Body of pancreas (tissue), 4 donors: ENCODE measurements around the gene CD248. TPM values are rescaled to one million over a fixed set of nuclear protein-coding genes. Genes with fewer than 3 reads are reported as not detected.

ENCODE experiments used
- ATAC-seq: fragments of 150-250 bp; one replicate; pipeline ENCODE4 v1.9.1; 2016
- DNase-seq, 4 donors: peaks; one replicate each; pipeline ENCODE4 v3.0.0-alpha.2; 2019
- H3K27ac ChIP-seq, 4 donors: fragments of 200-600 bp; sonication (generic); 1 replicate in 3 of 4; 2 replicates in 1 of 4; pipeline versions ENCODE4 v1.5.1 to v1.6.1; 2016 to 2019; ENCODE audit warnings: mild to moderate bottlenecking in 1 of 4, mixed read lengths in 1 of 4, moderate library complexity in 1 of 4
- H3K27me3 ChIP-seq, 2 donors: fragments of 200-600 bp; sonication (generic); one replicate each; pipeline ENCODE4 v1.6.0; 2016; ENCODE audit warnings: mild to moderate bottlenecking in 1 of 2
- H3K36me3 ChIP-seq, 2 donors: fragments of 200-600 bp; sonication (generic); replicated peaks in 1 of 2; 2 replicates each; pipeline ENCODE4 v1.5.1; 2016; ENCODE audit warnings: low read depth in 2 of 2; ENCODE audit not compliant: insufficient read depth in 1 of 2
- H3K4me1 ChIP-seq: fragments of 200-600 bp; sonication (generic); one replicate; pipeline ENCODE4 v1.6.0; 2016
- H3K4me3 ChIP-seq, 2 donors: fragments of 200-600 bp; sonication (generic); 1 replicate in 1 of 2; 2 replicates in 1 of 2; pipeline ENCODE4 v1.5.1; 2016 to 2019
- H3K9me3 ChIP-seq, 3 donors: fragments of 200-600 bp; sonication (generic); 1 replicate in 2 of 3; 2 replicates in 1 of 3; pipeline ENCODE4 v1.5.1; 2016
- POLR2A ChIP-seq, 3 donors: fragments of 450-650 bp; IDR thresholded peaks; one replicate each; pipeline ENCODE4 v1.6.1; 2016; ENCODE audit warnings: antibody characterized with exemption in 3 of 3, mild to moderate bottlenecking in 2 of 3
- WGBS, 2 donors: methylation state at CpG; one replicate each; pipeline ENCODE4 v1.1.5; 2017; 5-methylcytosine and 5-hydroxymethylcytosine counted together
- intact Hi-C: fragments of 100-400 bp; cut with DNase I; formaldehyde crosslinking; loops from one replicate; pipeline ENCODE4 v1.15.1; 2023
- total RNA-seq, 2 donors: library from RNA; depleted of rRNA; stranded (reverse); fragments of >200 nt; gene quantifications; one replicate each; pipeline ENCODE4 v1.1.0, GENCODE V29; 2016
- TF ChIP-seq, protein P1 (sequence below), 7 experiments: fragments of 450-650 bp in 4 of 7; fragments of 200-600 bp in 3 of 7; sonication (generic) in 3 of 7; IDR thresholded peaks; one replicate each; pipeline ENCODE4 v1.5.1; 2016 to 2019; ENCODE audit warnings: antibody characterized with exemption in 7 of 7

CD248 gene
- total RNA-seq, 2 donors from 2014 or later: 10.6 to 86.0 TPM

DNA sequence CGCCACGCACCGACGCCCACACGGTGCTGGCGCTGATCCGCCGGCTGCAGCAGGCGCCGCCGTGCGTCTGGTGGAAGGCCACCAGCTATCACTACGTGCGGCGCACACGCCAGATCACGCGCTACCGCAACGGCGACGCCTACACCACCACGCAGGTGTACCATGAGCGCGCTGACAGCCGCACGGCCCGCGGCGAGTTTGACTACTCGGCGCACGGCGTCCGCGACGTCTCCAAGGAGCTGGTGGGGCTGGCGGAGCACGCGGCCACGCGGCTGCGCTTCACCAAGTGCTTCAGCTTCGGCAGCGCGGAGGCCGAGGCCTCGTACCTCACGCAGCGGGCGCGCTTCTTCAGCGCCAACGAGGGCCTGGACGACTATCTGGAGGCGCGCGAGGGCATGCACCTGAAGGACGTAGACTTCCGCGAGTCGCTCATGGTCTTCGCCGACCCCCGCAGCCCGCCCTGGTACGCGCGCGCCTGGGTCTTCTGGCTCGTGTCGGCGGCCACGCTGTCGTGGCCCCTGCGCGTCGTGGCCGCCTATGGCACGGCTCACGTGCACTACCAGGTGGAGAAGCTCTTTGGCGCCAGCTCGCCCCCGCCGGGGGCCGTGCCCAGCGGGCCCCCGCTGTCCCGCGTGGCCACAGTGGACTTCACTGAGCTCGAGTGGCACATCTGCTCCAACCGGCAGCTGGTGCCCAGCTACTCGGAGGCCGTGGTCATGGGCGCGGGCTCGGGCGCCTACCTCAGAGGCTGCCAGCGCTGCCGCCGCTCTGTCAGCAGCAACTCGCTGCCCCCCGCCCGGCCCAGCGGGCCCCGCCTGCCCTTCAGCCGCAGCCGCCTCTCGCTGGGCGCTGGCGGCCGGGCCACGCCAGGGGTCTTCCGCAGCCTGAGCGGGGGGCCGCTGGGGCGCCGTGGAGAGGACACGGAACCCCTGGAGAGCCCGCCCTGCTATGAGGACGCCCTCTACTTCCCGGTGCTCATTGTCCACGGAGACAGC is 21.9 kb downstream of the CD248 start:
- 81 to 88% methylated on average over 57 to 74 of the region's 123 CpGs for WGBS, 2 donors
- H3K4me3 ChIP-seq: no peak overlapping the region

DNA sequence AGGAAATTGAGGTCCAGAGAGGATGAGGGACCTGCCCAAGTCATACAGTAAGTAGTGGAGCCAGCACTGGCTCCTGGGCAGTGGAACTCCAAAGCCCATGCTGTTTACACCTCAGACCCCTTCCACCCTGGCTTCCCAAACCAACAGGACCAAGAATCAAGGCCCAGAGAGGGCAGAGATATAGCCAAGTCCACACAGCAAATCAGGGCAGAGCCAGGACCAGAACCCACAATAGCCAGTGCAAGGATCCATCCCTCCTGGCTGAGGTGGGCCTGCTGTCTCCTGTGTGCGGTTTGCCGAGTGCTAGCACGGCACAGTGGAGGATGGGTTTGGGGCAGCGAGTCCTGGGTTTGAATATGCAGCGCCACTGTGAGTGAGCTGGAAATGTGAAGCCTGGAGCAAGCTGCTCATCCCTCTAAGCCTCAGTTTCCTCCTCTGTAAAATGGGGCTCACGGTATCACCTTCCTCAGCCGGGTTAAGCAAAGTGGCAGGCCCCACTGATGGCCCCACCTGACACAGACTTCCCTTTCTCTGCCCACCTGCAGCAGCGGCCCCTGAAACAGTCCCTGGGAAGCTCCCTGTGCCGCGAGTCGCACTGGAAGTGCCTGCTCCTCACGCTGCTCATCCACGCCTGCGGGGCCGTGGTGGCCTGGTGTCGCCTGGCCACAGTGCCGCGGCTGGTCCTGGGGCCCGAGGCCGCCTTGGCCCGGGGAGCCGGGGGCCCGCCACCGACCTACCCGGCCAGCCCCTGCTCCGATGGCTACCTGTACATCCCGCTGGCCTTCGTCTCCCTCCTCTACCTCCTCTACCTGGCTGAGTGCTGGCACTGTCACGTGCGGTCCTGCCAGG is 22.8 kb downstream of the CD248 start:
- peaks cover 25% of the 10 kb centered on the region for H3K4me1 ChIP-seq
- DNase-seq (no peak), ATAC-seq (no peak)
- intact Hi-C loops: no loop called here
- WGBS, 2 donors: 83 to 93% methylated on average over 8 to 28 of the region's 30 CpGs
- no peaks in the 10 kb centered on the region for H3K9me3 ChIP-seq
- H3K27me3 ChIP-seq: no peaks in the 10 kb centered on the region
- TF ChIP-seq, protein P1, sequence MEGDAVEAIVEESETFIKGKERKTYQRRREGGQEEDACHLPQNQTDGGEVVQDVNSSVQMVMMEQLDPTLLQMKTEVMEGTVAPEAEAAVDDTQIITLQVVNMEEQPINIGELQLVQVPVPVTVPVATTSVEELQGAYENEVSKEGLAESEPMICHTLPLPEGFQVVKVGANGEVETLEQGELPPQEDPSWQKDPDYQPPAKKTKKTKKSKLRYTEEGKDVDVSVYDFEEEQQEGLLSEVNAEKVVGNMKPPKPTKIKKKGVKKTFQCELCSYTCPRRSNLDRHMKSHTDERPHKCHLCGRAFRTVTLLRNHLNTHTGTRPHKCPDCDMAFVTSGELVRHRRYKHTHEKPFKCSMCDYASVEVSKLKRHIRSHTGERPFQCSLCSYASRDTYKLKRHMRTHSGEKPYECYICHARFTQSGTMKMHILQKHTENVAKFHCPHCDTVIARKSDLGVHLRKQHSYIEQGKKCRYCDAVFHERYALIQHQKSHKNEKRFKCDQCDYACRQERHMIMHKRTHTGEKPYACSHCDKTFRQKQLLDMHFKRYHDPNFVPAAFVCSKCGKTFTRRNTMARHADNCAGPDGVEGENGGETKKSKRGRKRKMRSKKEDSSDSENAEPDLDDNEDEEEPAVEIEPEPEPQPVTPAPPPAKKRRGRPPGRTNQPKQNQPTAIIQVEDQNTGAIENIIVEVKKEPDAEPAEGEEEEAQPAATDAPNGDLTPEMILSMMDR (IDR thresholded peaks at IDR 0.05): no peak
- TF ChIP-seq POLR2A (IDR thresholded peaks at IDR 0.05): no peak
- H3K36me3 ChIP-seq: no peaks in the 10 kb centered on the region
- H3K4me3 ChIP-seq: no peak overlapping the region
- no peak overlapping the region for H3K27ac ChIP-seq

More for the DNA sequence above, 21.9 kb downstream of the CD248 start:
- Histone ChIP-seq H3K27me3 (no peaks in the 10 kb centered on the region), H3K27ac (no peak overlapping the region), H3K36me3 (no peaks in the 10 kb centered on the region), H3K9me3 (no peaks in the 10 kb centered on the region), H3K4me1 (peaks cover 21% of the 10 kb centered on the region)
- ATAC-seq: no peak
- no peak for TF ChIP-seq POLR2A (IDR thresholded peaks at IDR 0.05)
- TF ChIP-seq, protein P1 (IDR thresholded peaks at IDR 0.05): no peak
- intact Hi-C loops: no loop called here
- DNase-seq: no peak

GRCh38 chr11:66293352-66293751 is 23.5 kb downstream of the CD248 start:
- no peak overlapping the region for H3K27ac ChIP-seq
- H3K27me3 ChIP-seq: no peaks in the 10 kb centered on the region
- peaks cover 26% of the 10 kb centered on the region for H3K4me1 ChIP-seq
- WGBS, 2 donors: 84 to 93% methylated on average over 4 of the region's 4 CpGs
- ATAC-seq (no peak), DNase-seq (no peak)
- H3K4me3 ChIP-seq: no peak overlapping the region
- TF ChIP-seq POLR2A (IDR thresholded peaks at IDR 0.05): no peak
- TF ChIP-seq, protein P1 (IDR thresholded peaks at IDR 0.05): no peak
- intact Hi-C loops: no loop called here
- H3K9me3 ChIP-seq: no peaks in the 10 kb centered on the region
- no peaks in the 10 kb centered on the region for H3K36me3 ChIP-seq

- TF ChIP-seq POLR2A (IDR thresholded peaks at IDR 0.05): no peak
- TF ChIP-seq, protein P1 (IDR thresholded peaks at IDR 0.05): no peak
- H3K4me1 ChIP-seq: peaks cover 32% of the 10 kb centered on the region
- DNase-seq (no peak), ATAC-seq (no peak)
- no peaks in the 10 kb centered on the region for H3K9me3 ChIP-seq
- 23 to 39% methylated on average over 7 to 17 of the region's 17 CpGs for WGBS, 2 donors
- intact Hi-C loops: no loop called here
- H3K36me3 ChIP-seq: no peaks in the 10 kb centered on the region
- no peak overlapping the region for H3K27ac ChIP-seq
- H3K4me3 ChIP-seq: no peak overlapping the region
- no peaks in the 10 kb centered on the region for H3K27me3 ChIP-seq
Observed at GRCh38 chr11:66292543-66293332, 24.1 kb downstream of the CD248 start.
